Neuronal stem cell (in vitro differentiated cells): ENCODE measurements around the gene GMFB.

Source experiments
- DNase-seq: peaks from one replicate; pipeline ENCODE4 v3.0.0-alpha.2; 2013; ENCODE audit warnings: low spot score
- H2AFZ ChIP-seq: one replicate; pipeline ENCODE4 v1.6.1; 2013; ENCODE audit warnings: mild to moderate bottlenecking, low read length, inconsistent platforms
- H2AK5ac ChIP-seq: 2 replicates; pipeline ENCODE4 v1.6.1; 2013; ENCODE audit warnings: low read depth, mild to moderate bottlenecking, inconsistent platforms, low read length, moderate library complexity, mixed read lengths
- H2BK120ac ChIP-seq: 2 replicates; pipeline ENCODE4 v1.6.1; 2013; ENCODE audit warnings: low read depth, mild to moderate bottlenecking, inconsistent platforms, low read length, moderate library complexity, mixed read lengths
- H2BK12ac ChIP-seq: one replicate; pipeline ENCODE4 v1.6.1; 2013; ENCODE audit warnings: low read length, inconsistent platforms
- H2BK15ac ChIP-seq: 2 replicates; pipeline ENCODE4 v1.6.1; 2013; ENCODE audit warnings: mild to moderate bottlenecking, low read length, inconsistent platforms, mixed read lengths
- H2BK5ac ChIP-seq: one replicate; pipeline ENCODE4 v1.6.1; 2013; ENCODE audit warnings: inconsistent platforms, mild to moderate bottlenecking, low read length, moderate library complexity
- H3K14ac ChIP-seq: one replicate; pipeline ENCODE4 v1.6.1; 2013; ENCODE audit warnings: low read length, inconsistent platforms
- H3K18ac ChIP-seq: 2 replicates; pipeline ENCODE4 v1.6.1; 2013; ENCODE audit warnings: low read length, inconsistent platforms
- H3K23ac ChIP-seq: 2 replicates; pipeline ENCODE4 v1.6.1; 2013; ENCODE audit warnings: low read depth, mild to moderate bottlenecking, mixed read lengths, low read length, inconsistent platforms; ENCODE audit not compliant: poor library complexity
- H3K27ac ChIP-seq: replicated peaks from 3 replicates; pipeline ENCODE4 v1.5.1; 2013; ENCODE audit warnings: low read length, inconsistent platforms
- H3K27me3 ChIP-seq, 3 experiments: 2 replicates each; pipeline ENCODE4 v1.6.1; 2013; ENCODE audit warnings: low read length in 3 of 3, mild to moderate bottlenecking in 2 of 3, inconsistent platforms in 1 of 3, low read depth in 1 of 3, mixed read lengths in 1 of 3, moderate library complexity in 1 of 3; ENCODE audit not compliant: control insufficient read depth in 3 of 3, insufficient read depth in 3 of 3
- H3K36me3 ChIP-seq, 2 donors: replicated peaks in 1 of 2; 2 replicates each; pipeline ENCODE4 v1.6.1; 2013; ENCODE audit warnings: low read length in 2 of 2; ENCODE audit not compliant: control insufficient read depth in 2 of 2, insufficient read depth in 2 of 2
- H3K4ac ChIP-seq: 2 replicates; pipeline ENCODE4 v1.6.1; 2013; ENCODE audit warnings: inconsistent platforms, mild to moderate bottlenecking, low read length, moderate library complexity
- H3K4me1 ChIP-seq, 2 donors: 1 replicate in 1 of 2; 2 replicates in 1 of 2; pipeline ENCODE4 v1.6.1; 2013; ENCODE audit warnings: low read length in 2 of 2, low read depth in 1 of 2; ENCODE audit not compliant: control insufficient read depth in 2 of 2, insufficient read depth in 1 of 2
- H3K4me2 ChIP-seq: one replicate; pipeline ENCODE4 v1.6.1; 2013; ENCODE audit warnings: mild to moderate bottlenecking, low read length, inconsistent platforms; ENCODE audit not compliant: insufficient read depth, poor library complexity, severe bottlenecking
- H3K4me3 ChIP-seq, 2 donors: 2 replicates each; pipeline ENCODE4 v1.5.1; 2013; ENCODE audit warnings: low read length in 2 of 2, mild to moderate bottlenecking in 2 of 2, inconsistent platforms in 1 of 2, moderate library complexity in 1 of 2
- H3K79me1 ChIP-seq: one replicate; pipeline ENCODE4 v1.6.1; 2013; ENCODE audit warnings: low read depth, mild to moderate bottlenecking, inconsistent platforms, low read length, moderate library complexity
- H3K9ac ChIP-seq: one replicate; pipeline ENCODE4 v1.6.1; 2013; ENCODE audit warnings: mild to moderate bottlenecking, low read depth, low read length, inconsistent platforms; ENCODE audit not compliant: poor library complexity
- H3K9me3 ChIP-seq, 2 donors: replicated peaks in 1 of 2; 2 replicates each; pipeline versions ENCODE3 to v1.6.1; 2013; ENCODE audit warnings: low read length in 2 of 2, mild to moderate bottlenecking in 2 of 2, inconsistent platforms in 1 of 2, low read depth in 1 of 2, mixed read lengths in 1 of 2, moderate library complexity in 1 of 2; ENCODE audit not compliant: control insufficient read depth in 2 of 2, insufficient read depth in 1 of 2
- H4K8ac ChIP-seq: one replicate; pipeline ENCODE4 v1.6.1; 2013; ENCODE audit warnings: low read depth, mild to moderate bottlenecking, inconsistent platforms, low read length, moderate library complexity
- H4K91ac ChIP-seq: one replicate; pipeline ENCODE4 v1.6.1; 2013; ENCODE audit warnings: low read length, low read depth, mild to moderate bottlenecking, inconsistent platforms; ENCODE audit not compliant: poor library complexity
- WGBS, 2 donors: extraction: QIAGEN DNeasy Blood & Tissue Kit; methylation state at CpG; one replicate each; pipeline ENCODE4 v1.1.7; 2013; ENCODE audit warnings: missing lambda C conversion rate in 2 of 2, mixed read lengths in 1 of 2; ENCODE audit not compliant: insufficient read length in 2 of 2, insufficient replicate concordance in 1 of 2; ENCODE audit errors: extremely low coverage in 2 of 2; 5-methylcytosine and 5-hydroxymethylcytosine counted together

The GMFB gene

DNA sequence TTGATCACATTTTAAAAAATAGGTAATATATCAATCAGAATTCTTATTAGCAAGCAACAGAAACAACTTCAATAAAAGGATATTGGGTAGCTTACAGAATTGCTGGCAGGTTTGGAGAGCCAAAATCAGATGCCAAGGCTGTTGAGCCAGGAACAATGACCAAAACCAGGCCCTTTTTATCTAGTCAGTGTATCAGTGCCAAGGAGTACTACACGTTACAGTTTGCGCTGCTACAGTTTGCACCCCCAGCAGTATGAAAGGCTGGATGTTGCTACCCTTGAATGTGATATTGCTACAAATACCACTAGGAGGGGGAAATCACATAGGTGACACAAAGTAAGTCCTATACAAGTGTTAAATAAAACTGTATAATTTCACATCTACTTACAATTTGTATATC is 40.2 kb upstream of the GMFB start:
- Histone ChIP-seq H3K18ac (no peak overlapping the region), H3K9me3 (no peaks in the 10 kb centered on the region), H3K79me1 (no peaks in the 10 kb centered on the region), H3K23ac (no peak overlapping the region), H2BK15ac (no peak overlapping the region), H4K8ac (no peak overlapping the region), H3K36me3 (peaks cover 7 to 45% of the 10 kb centered on the region in 2 donors), H2BK12ac (no peak overlapping the region), H3K4me2 (no peak overlapping the region), H3K27me3 (no peaks in the 10 kb centered on the region), H2BK120ac (no peak overlapping the region), H2BK5ac (no peak overlapping the region), H2AK5ac (no peak overlapping the region), H3K27ac (no peak overlapping the region), H3K9ac (no peak overlapping the region), H3K4me3 (no peak overlapping the region), H4K91ac (no peak overlapping the region), H2AFZ (no peak overlapping the region), H3K4me1 (peaks cover 3 to 8% of the 10 kb centered on the region in 2 donors), H3K14ac (no peak overlapping the region), H3K4ac (no peak overlapping the region)
- no CpG with 5 or more reads among the region's 2 CpGs for WGBS, 2 donors
- no peak for DNase-seq

DNA sequence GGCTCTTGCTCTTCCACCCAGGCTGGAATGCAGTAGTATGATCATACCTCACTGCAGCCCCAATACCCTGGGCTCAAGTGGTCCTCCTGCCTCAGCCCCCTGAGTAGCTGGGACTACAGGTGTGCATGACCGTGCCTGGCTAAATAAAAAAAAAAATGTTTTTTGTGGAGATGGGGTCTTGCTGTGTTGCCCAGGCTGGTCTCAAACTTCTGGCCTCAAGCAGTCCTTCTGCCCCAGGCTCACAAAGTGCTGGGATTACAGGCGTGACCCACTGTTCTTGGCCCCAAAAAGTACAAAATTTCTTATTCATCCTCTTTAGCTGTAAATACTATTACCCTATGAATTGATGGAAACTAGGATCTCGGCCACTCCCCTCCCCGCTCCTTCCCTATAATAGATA is 35.6 kb upstream of the GMFB start:
- Histone ChIP-seq H3K79me1 (no peaks in the 10 kb centered on the region), H3K4me3 (no peak overlapping the region), H2BK120ac (no peak overlapping the region), H2AK5ac (no peak overlapping the region), H3K4ac (no peak overlapping the region), H3K4me2 (no peak overlapping the region), H3K9ac (no peak overlapping the region), H3K9me3 (peaks cover 0 to 4% of the 10 kb centered on the region in 2 donors), H4K8ac (no peak overlapping the region), H2BK15ac (no peak overlapping the region), H3K27ac (no peak overlapping the region), H3K4me1 (no peaks in the 10 kb centered on the region), H2BK5ac (no peak overlapping the region), H4K91ac (no peak overlapping the region), H3K14ac (no peak overlapping the region), H2BK12ac (no peak overlapping the region), H3K23ac (no peak overlapping the region), H2AFZ (no peak overlapping the region), H3K18ac (no peak overlapping the region), H3K27me3 (no peaks in the 10 kb centered on the region), H3K36me3 (peaks cover 7 to 53% of the 10 kb centered on the region in 2 donors)
- DNase-seq, result no peak
- no CpG with 5 or more reads among the region's 4 CpGs for WGBS, 2 donors

DNA sequence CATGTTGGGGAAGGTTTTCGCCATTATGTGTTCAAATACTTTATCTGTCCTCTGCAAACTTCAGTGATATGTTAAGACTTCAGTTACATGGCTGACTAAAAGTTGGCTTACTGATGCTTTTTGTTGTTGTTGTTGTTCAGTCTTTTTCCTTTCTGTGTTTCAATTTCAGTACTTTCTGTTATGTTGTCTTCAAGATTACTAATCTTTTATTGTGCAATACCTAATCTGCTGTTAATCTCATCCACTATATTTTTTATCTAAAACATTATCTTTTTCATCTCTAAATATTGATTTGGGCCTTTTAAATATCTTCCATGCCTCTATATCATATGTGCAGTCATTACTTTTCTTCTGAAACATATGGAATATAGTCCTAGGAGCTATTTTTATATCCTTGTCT is 27.9 kb upstream of the GMFB start:
- DNase-seq, result no peak
- WGBS, 2 donors, result no CpG with 5 or more reads among the region's 1 CpG

DNA sequence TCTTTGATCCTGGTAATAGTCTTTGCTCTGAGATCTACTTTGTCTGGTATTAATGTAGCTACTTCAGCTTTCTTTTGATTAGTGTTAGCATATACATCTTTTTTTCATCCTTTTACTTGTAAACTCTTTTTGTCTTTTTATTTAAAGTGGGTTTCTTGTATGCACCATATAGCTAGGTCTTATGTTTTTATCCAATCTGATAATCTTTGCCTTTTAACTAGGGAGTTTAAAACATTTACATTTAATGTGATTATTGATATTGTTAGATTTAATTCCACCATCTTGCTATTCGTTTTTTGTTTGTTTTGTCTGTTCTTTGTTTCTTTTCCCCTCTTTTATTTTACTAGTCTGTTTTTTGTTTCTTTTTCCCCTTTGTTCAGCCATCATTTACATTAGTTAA is 26.9 kb upstream of the GMFB start:
- WGBS, 2 donors, result no CpG with 5 or more reads among the region's 1 CpG
- Histone ChIP-seq H3K18ac (no peak overlapping the region), H3K14ac (no peak overlapping the region), H2BK5ac (no peak overlapping the region), H3K27ac (no peak overlapping the region), H3K79me1 (peaks cover 3% of the 10 kb centered on the region), H3K36me3 (peaks cover 2 to 15% of the 10 kb centered on the region in 2 donors), H3K9ac (no peak overlapping the region), H4K91ac (no peak overlapping the region), H2AFZ (no peak overlapping the region), H3K9me3 (peaks cover 2 to 20% of the 10 kb centered on the region in 2 donors), H2BK12ac (no peak overlapping the region), H2AK5ac (no peak overlapping the region), H3K27me3 (no peaks in the 10 kb centered on the region), H3K4me2 (no peak overlapping the region), H3K23ac (no peak overlapping the region), H2BK15ac (no peak overlapping the region), H4K8ac (no peak overlapping the region), H3K4me1 (peaks cover 1 to 6% of the 10 kb centered on the region in 2 donors), H2BK120ac (no peak overlapping the region), H3K4ac (no peak overlapping the region), H3K4me3 (no peak overlapping the region)
- DNase-seq, result no peak

More for the DNA sequence above, 27.9 kb upstream of the GMFB start:
- no peak overlapping the region for H3K14ac ChIP-seq
- no peak overlapping the region for H2BK120ac ChIP-seq
- H3K18ac ChIP-seq, result no peak overlapping the region
- no peak overlapping the region for H3K9ac ChIP-seq
- peaks cover 0 to under 1% of the 10 kb centered on the region in 2 donors for H3K4me1 ChIP-seq
- no peak overlapping the region for H3K4ac ChIP-seq
- peaks cover 3% of the 10 kb centered on the region for H3K79me1 ChIP-seq
- no peak overlapping the region for H2BK5ac ChIP-seq
- no peak overlapping the region for H4K8ac ChIP-seq
- no peak overlapping the region for H3K23ac ChIP-seq
- no peak overlapping the region for H3K4me3 ChIP-seq
- no peak overlapping the region for H2BK12ac ChIP-seq
- H3K36me3 ChIP-seq, result peaks cover 2 to 15% of the 10 kb centered on the region in 2 donors
- H3K9me3 ChIP-seq, result peaks cover 2 to 20% of the 10 kb centered on the region in 2 donors
- H2AFZ ChIP-seq, result no peak overlapping the region
- H2BK15ac ChIP-seq, result no peak overlapping the region
- H3K27ac ChIP-seq, result no peak overlapping the region
- no peak overlapping the region for H4K91ac ChIP-seq
- no peak overlapping the region for H3K4me2 ChIP-seq
- no peaks in the 10 kb centered on the region for H3K27me3 ChIP-seq
- H2AK5ac ChIP-seq, result no peak overlapping the region
